ENCODE results near the gene TADA2B. TPM values are rescaled to one million over a fixed set of nuclear protein-coding genes. Genes with fewer than 3 reads are reported as not detected.

The TADA2B gene
- total and polyA plus RNA-seq, 10 of the 15 experiments (the other 5 are each of a cell fraction or from before 2014, with no cell fraction given), result 0.66 to 12.0 (median 5.6) TPM

DNA sequence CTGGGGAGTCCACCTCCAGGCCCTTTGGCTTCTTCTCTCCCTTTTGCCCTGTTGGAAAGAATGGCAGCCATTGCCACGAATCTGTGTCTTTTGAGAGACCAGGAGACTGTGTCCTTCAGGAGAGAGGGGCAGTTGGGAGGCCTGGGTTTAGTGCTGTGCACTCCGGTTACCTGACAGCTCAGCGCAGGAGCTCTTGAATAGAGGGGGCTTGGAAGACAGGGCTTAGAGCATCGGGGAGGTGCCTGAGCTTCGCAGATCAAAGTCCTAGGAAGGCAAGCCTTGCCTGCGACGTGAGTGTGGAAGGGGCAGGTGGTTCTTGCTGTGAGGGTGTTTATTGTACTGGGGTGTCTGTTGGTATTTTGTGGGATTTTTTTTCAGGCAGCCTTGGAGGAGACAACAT lies 41.9 kb upstream of the TADA2B start:
- peaks cover 24 to 27% of the 10 kb centered on the region in 2 experiments for H3K36me3 ChIP-seq (ENCODE audit: control insufficient read depth in 2 of 2, insufficient read depth in 2 of 2, low read length in 1 of 2)
- ChIA-PET CTCF (interaction anchor here (1.1 kb wide), 1 partner anchor 41 kb away, joined by 3 read pairs; a partner anchor contains a TSS), RAD21 (ENCODE audit: unreplicated experiment) (no interaction called here), SMC1A (ENCODE audit: uncharacterized antibody, unreplicated experiment) (no interaction called here), POLR2A (no interaction called here)
- WGBS (ENCODE audit: insufficient coverage, insufficient replicate concordance, low lambda C conversion rate, missing lambda C conversion rate), result 98% methylated on average over 7 of the region's 7 CpGs
- no peak for DNase-seq (ENCODE audit: low read depth, low spot score)
- H3K4me3 ChIP-seq, result no peak overlapping the region
- no peak for TF ChIP-seq SIX5 (IDR thresholded peaks at IDR 0.05; ENCODE audit: low read depth, low read length, severe bottlenecking)
- no peak for TF ChIP-seq RBBP5 (conservative IDR thresholded peaks at IDR 0.05)
- no peak for TF ChIP-seq NRF1 (conservative IDR thresholded peaks at IDR 0.05; ENCODE audit: low read depth, low read length)
- TF ChIP-seq MYC (IDR thresholded peaks at IDR 0.05; ENCODE audit: insufficient read depth, insufficient read length, insufficient replicate concordance, low read length, severe bottlenecking), result no peak
- TF ChIP-seq GATAD2B (conservative IDR thresholded peaks at IDR 0.05; ENCODE audit: low read depth), result no peak
- TF ChIP-seq FOS (IDR thresholded peaks at IDR 0.05; ENCODE audit: borderline replicate concordance, extremely low read depth, insufficient read length), result no peak
- TF ChIP-seq, protein P1, sequence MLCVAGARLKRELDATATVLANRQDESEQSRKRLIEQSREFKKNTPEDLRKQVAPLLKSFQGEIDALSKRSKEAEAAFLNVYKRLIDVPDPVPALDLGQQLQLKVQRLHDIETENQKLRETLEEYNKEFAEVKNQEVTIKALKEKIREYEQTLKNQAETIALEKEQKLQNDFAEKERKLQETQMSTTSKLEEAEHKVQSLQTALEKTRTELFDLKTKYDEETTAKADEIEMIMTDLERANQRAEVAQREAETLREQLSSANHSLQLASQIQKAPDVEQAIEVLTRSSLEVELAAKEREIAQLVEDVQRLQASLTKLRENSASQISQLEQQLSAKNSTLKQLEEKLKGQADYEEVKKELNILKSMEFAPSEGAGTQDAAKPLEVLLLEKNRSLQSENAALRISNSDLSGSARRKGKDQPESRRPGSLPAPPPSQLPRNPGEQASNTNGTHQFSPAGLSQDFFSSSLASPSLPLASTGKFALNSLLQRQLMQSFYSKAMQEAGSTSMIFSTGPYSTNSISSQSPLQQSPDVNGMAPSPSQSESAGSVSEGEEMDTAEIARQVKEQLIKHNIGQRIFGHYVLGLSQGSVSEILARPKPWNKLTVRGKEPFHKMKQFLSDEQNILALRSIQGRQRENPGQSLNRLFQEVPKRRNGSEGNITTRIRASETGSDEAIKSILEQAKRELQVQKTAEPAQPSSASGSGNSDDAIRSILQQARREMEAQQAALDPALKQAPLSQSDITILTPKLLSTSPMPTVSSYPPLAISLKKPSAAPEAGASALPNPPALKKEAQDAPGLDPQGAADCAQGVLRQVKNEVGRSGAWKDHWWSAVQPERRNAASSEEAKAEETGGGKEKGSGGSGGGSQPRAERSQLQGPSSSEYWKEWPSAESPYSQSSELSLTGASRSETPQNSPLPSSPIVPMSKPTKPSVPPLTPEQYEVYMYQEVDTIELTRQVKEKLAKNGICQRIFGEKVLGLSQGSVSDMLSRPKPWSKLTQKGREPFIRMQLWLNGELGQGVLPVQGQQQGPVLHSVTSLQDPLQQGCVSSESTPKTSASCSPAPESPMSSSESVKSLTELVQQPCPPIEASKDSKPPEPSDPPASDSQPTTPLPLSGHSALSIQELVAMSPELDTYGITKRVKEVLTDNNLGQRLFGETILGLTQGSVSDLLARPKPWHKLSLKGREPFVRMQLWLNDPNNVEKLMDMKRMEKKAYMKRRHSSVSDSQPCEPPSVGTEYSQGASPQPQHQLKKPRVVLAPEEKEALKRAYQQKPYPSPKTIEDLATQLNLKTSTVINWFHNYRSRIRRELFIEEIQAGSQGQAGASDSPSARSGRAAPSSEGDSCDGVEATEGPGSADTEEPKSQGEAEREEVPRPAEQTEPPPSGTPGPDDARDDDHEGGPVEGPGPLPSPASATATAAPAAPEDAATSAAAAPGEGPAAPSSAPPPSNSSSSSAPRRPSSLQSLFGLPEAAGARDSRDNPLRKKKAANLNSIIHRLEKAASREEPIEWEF (IDR thresholded peaks at IDR 0.05; ENCODE audit: insufficient replicate concordance, low read depth, low read length), result no peak
- TF ChIP-seq NR2F1 (conservative IDR thresholded peaks at IDR 0.05), result no peak
- TF ChIP-seq HDGF (IDR thresholded peaks at IDR 0.05), result no peak
- TF ChIP-seq ZNF622 (IDR thresholded peaks at IDR 0.05), result no peak
- no peak for TF ChIP-seq STAT1 (conservative IDR thresholded peaks at IDR 0.05)
- TF ChIP-seq MXI1 (IDR thresholded peaks at IDR 0.05; ENCODE audit: low read depth, low read length), result no peak
- no peak overlapping the region for H3K27ac ChIP-seq (ENCODE audit: control insufficient read depth, insufficient read depth)
- H3K9me3 ChIP-seq (replicated peaks; ENCODE audit: control insufficient read depth, insufficient read depth, low read length), result no peaks in the 10 kb centered on the region
- intact Hi-C loops (cut with micrococcal nuclease; ENCODE audit: unreplicated experiment), result no loop called here
- H3K4me1 ChIP-seq (ENCODE audit: control insufficient read depth, insufficient read depth, low read length), result no peaks in the 10 kb centered on the region
- H2AFZ ChIP-seq (ENCODE audit: control insufficient read depth, low read depth, low read length), result no peak overlapping the region
- no peaks in the 10 kb centered on the region for H4K20me1 ChIP-seq (ENCODE audit: control insufficient read depth, insufficient read depth)
- in situ Hi-C loops (cut with MboI), result no loop called here
- H3K79me2 ChIP-seq (ENCODE audit: control insufficient read depth, insufficient read depth, low read length), result no peaks in the 10 kb centered on the region
- no peak overlapping the region for H3K9ac ChIP-seq (ENCODE audit: control insufficient read depth, insufficient read depth, low read length)
- ATAC-seq, result no peak
- no peak overlapping the region for H3K4me2 ChIP-seq (ENCODE audit: control insufficient read depth, insufficient read depth)
- FAIRE-seq, result no peak
- no TSS peak for BruUV-seq (replicated peaks)
- no peaks in the 10 kb centered on the region for H3K27me3 ChIP-seq (replicated peaks in 1 of 2; ENCODE audit: control insufficient read depth in 2 of 2, insufficient read depth in 2 of 2, low read length in 1 of 2)

All from GM12878 (cell line).